ENCODE measurements around the gene SNRNP200.

GRCh38 chr2:96306370-96306769, 1.0 kb upstream of the SNRNP200 start:
- TF ChIP-seq CTCF (IDR thresholded peaks at IDR 0.05; ENCODE audit: low read length): no peak
- TF ChIP-seq EZH2 (optimal IDR thresholded peaks at IDR 0.05; ENCODE audit: low read depth, low read length): no peak
- no peak for TF ChIP-seq EZH2phosphoT487 (IDR thresholded peaks at IDR 0.05; ENCODE audit: low read length)
